Adrenal gland (tissue), 5 donors: ENCODE data around the gene TPSG1.

Experiments
- POLR2A ChIP-seq, 2 donors: fragments of 450-650 bp; IDR thresholded peaks; one replicate each; pipeline ENCODE4 v1.6.1; 2017; ENCODE audit warnings: antibody characterized with exemption in 2 of 2, mild to moderate bottlenecking in 2 of 2, moderate library complexity in 1 of 2
- TF ChIP-seq, protein P1 (sequence below), 6 experiments: fragments of 450-650 bp in 4 of 6; fragments of 200-600 bp in 2 of 6; sonication (generic) in 1 of 6; IDR thresholded peaks; 1 replicate in 5 of 6; 2 replicates in 1 of 6; pipeline versions ENCODE4 v1.5.1 to v1.8.0; 2016 to 2021; ENCODE audit warnings: antibody characterized with exemption in 6 of 6, mild to moderate bottlenecking in 2 of 6, moderate library complexity in 1 of 6
- donor health status: DM: no; HTN: no; CAD: no.

DNA sequence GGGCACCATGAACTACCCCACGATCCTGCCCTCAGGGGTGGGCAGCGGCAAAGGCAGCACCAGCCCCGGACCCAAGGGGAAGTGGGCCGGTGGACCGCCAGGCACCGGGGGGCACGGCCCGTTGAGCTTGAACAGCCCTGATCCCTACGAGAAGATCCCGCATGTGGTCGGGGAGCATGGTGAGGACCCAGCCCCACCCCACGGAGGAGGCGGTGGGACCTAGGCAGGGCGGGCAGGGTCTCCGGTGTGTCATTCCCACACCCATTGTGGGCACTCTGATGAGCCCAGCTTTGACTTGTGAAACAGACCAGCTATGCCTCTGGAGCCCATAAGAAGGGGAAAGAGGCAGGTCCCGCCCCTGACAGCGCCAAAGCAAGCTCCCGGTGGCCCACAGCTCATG is 22.8 kb downstream of the TPSG1 start:
- TF ChIP-seq, protein P1, sequence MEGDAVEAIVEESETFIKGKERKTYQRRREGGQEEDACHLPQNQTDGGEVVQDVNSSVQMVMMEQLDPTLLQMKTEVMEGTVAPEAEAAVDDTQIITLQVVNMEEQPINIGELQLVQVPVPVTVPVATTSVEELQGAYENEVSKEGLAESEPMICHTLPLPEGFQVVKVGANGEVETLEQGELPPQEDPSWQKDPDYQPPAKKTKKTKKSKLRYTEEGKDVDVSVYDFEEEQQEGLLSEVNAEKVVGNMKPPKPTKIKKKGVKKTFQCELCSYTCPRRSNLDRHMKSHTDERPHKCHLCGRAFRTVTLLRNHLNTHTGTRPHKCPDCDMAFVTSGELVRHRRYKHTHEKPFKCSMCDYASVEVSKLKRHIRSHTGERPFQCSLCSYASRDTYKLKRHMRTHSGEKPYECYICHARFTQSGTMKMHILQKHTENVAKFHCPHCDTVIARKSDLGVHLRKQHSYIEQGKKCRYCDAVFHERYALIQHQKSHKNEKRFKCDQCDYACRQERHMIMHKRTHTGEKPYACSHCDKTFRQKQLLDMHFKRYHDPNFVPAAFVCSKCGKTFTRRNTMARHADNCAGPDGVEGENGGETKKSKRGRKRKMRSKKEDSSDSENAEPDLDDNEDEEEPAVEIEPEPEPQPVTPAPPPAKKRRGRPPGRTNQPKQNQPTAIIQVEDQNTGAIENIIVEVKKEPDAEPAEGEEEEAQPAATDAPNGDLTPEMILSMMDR (IDR thresholded peaks at IDR 0.05), result no peak
- TF ChIP-seq POLR2A (IDR thresholded peaks at IDR 0.05), result no peak
